K562 treated with DMSO at 1 percent for 4 hours (cell line): ENCODE results near the gene BEAN1. TPM values are rescaled to one million over a fixed set of nuclear protein-coding genes. Genes with fewer than 3 reads are reported as not detected.

Experiments
- total RNA-seq: library from RNA; unstranded; fragments of 300-600 nt; gene quantifications from 2 replicates; pipeline ENCODE4 v1.2.3, GENCODE V29; 2022; ENCODE audit not compliant: insufficient read depth

The BEAN1 gene, protein sequence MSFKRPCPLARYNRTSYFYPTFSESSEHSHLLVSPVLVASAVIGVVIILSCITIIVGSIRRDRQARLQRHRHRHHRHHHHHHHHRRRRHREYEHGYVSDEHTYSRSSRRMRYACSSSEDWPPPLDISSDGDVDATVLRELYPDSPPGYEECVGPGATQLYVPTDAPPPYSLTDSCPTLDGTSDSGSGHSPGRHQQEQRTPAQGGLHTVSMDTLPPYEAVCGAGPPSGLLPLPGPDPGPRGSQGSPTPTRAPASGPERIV
- not detected in 2 replicates for total RNA-seq

GRCh38 chr16:66427036-66427860 lies at the start of gene BEAN1:
TSS of gene BEAN1 (plus strand) at chr16:66427295. CDS start at chr16:66437677, 10,382 bp downstream.

Other genes starting within 250 kb of the BEAN1 start
- gene CDH5, start 60.6 kb upstream of the BEAN1 start, total RNA-seq: not detected in 2 replicates
- 6.1 and 6.8 TPM in 2 replicates for gene TK2, start 122.8 kb downstream of the BEAN1 start, total RNA-seq
- gene CKLF, start 125.3 kb downstream of the BEAN1 start, total RNA-seq: 146 and 160 TPM in 2 replicates
- gene CMTM1, start 139.1 kb downstream of the BEAN1 start, total RNA-seq: 2.6 and 4.3 TPM in 2 replicates
- not detected in 2 replicates for gene CMTM2, start 152.2 kb downstream of the BEAN1 start, total RNA-seq
- gene CMTM3, start 177.4 kb downstream of the BEAN1 start, total RNA-seq: 62.5 and 85.8 TPM in 2 replicates